HG03457 (cell line): Measurements from ENCODE around the gene FAF1.
"Not testable (repeated sequence)": the region's sequence is repeated elsewhere in the genome, so short reads cannot be mapped to it uniquely, and the experiment has no call there.

Experiments
- ATAC-seq: cut with Tn5 transposase; IDR thresholded peaks from one replicate; pipeline ENCODE4 v1.9.1; 2021; ENCODE audit warnings: moderate number of reproducible peaks; ENCODE audit not compliant: unreplicated experiment

FAF1 gene

GRCh38 chr1:50853325-50853724 lies 106.7 kb downstream of the FAF1 start:
- no peak for ATAC-seq

GRCh38 chr1:50852889-50853288 lies 107.2 kb downstream of the FAF1 start:
- ATAC-seq, result no peak

GRCh38 chr1:50851466-50851865 lies 108.6 kb downstream of the FAF1 start:
- ATAC-seq, result no peak

GRCh38 chr1:50851034-50851433 lies 109.0 kb downstream of the FAF1 start:
- ATAC-seq, result no peak

- no peak for ATAC-seq
Measured at GRCh38 chr1:50847303-50847702, 112.8 kb downstream of the FAF1 start.

GRCh38 chr1:50846224-50846839 lies 113.7 kb downstream of the FAF1 start:
- ATAC-seq, result no peak

- no peak for ATAC-seq
Measured at GRCh38 chr1:50841791-50842387, 118.2 kb downstream of the FAF1 start.

- no peak for ATAC-seq
Measured at GRCh38 chr1:50836117-50836516, 124.0 kb downstream of the FAF1 start.

- ATAC-seq, result no peak
Measured at GRCh38 chr1:50833216-50833615, 126.9 kb downstream of the FAF1 start.

- ATAC-seq, result no peak
Measured at GRCh38 chr1:50832167-50832566, 127.9 kb downstream of the FAF1 start.

GRCh38 chr1:50831300-50832061 lies 128.6 kb downstream of the FAF1 start:
- ATAC-seq, result no peak

GRCh38 chr1:50830621-50831020 lies 129.4 kb downstream of the FAF1 start:
- ATAC-seq, result no peak

GRCh38 chr1:50829014-50829958 lies 130.8 kb downstream of the FAF1 start:
- ATAC-seq, result no peak

GRCh38 chr1:50827546-50827945 lies 132.5 kb downstream of the FAF1 start:
- ATAC-seq, result no peak

GRCh38 chr1:50826792-50827191 lies 133.3 kb downstream of the FAF1 start:
- ATAC-seq, result not testable (repeated sequence)

- no peak for ATAC-seq
Measured at GRCh38 chr1:50822035-50822776, 137.9 kb downstream of the FAF1 start.

GRCh38 chr1:50820545-50820944 lies 139.5 kb downstream of the FAF1 start:
- no peak for ATAC-seq

- no peak for ATAC-seq
Measured at GRCh38 chr1:50812346-50812745, 147.7 kb downstream of the FAF1 start.

- ATAC-seq, result no peak
Measured at GRCh38 chr1:50808296-50808695, 151.8 kb downstream of the FAF1 start.

- ATAC-seq, result no peak
Measured at GRCh38 chr1:50796272-50796671, 163.8 kb downstream of the FAF1 start.
